T-helper 2 cell treated with Interferon-gamma antibody and Interleukin-4, amounts not matched to agents 5 μg/mL and 100 μg/mL, for 36 hours (primary cell): Measurements from ENCODE around the gene GYPB.
"Not testable (repeated sequence)": the region's sequence is repeated elsewhere in the genome, so short reads cannot be mapped to it uniquely, and the experiment has no call there.

Experiments used
- DNase-seq: peaks from one replicate; pipeline ENCODE4 v3.0.0; 2021; ENCODE audit warnings: low spot score
- H3K27ac Mint-ChIP-seq: one replicate; pipeline ENCODE4 v1.8.0; 2021; ENCODE audit warnings: mild to moderate bottlenecking, mixed read lengths
- H3K27me3 Mint-ChIP-seq: one replicate; pipeline ENCODE4 v1.8.0; 2021; ENCODE audit warnings: low read depth, mixed read lengths
- H3K36me3 Mint-ChIP-seq: one replicate; pipeline ENCODE4 v1.8.0; 2021; ENCODE audit warnings: low read depth, mixed read lengths
- H3K4me1 Mint-ChIP-seq: one replicate; pipeline ENCODE4 v1.8.0; 2021; ENCODE audit warnings: low read depth, mixed read lengths
- H3K4me3 Mint-ChIP-seq: one replicate; pipeline ENCODE4 v1.8.0; 2022; ENCODE audit warnings: mild to moderate bottlenecking, moderate library complexity, mixed read lengths
- H3K9me3 Mint-ChIP-seq: one replicate; pipeline ENCODE4 v1.8.0; 2021; ENCODE audit warnings: mixed read lengths

The GYPB gene

DNA sequence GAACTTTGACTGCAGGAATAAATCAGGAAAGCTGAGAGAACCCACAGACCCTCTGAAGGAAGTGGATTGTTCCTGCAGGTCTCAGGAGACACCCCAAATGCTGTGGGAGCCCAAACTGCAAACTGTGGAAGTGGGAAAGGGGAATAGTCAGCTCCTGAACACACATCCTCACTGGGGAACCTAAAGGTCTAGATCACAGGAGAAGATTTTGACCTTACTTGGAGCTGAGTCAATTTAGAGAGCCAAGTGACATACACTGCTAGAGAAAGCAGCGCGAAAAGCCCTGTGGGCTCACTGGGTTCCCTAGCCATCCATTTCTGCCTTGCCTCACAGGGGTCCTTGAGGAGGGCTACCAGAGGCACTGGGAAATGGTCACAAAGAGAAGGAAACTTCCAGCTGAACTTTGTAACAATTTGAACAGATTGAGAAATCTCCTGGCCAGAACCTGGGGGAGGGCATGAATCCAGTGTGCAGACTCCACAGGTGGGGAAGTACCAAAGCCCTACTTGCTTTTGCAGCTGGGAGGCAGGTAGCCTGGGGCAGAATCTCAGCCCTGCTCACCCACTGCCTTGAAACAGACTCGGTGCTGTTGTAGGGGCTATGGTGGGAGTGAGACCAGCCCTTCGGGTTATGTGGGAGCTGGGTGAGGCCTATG lies 5.3 kb upstream of the GYPB start:
- not testable (repeated sequence) for H3K27ac Mint-ChIP-seq, H3K9me3 Mint-ChIP-seq, H3K4me1 Mint-ChIP-seq, DNase-seq, H3K4me3 Mint-ChIP-seq, H3K36me3 Mint-ChIP-seq, H3K27me3 Mint-ChIP-seq

DNA sequence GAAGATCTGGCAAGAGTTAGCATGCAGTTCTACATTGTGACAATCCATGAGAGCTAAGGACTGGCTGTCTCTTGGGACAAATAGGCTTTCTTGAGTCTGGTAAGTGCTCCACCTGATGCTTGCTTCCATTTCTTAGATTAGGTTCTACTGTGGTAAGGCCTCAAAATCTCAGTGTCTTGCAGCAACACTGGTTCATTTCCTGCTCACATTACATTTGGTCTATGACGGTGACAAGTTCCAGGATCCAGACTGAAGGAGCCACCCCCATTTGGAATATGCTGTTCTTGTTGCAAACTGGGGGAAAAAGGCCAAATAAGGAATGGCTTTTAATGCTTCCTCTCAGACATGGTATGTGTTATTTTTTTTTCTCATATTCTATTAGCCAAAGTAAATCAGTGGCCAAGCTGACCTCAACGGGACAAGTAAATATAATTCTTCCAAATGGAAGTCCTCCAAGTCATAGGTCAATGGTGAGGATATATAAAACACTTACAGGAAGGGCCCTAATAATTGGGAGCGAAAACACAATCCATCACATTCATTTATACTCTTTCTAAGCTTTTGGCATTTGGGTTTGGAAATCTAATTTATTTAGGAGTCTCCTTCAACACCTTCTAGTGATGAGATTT lies 3.7 kb upstream of the GYPB start:
- H3K9me3 Mint-ChIP-seq, H3K27me3 Mint-ChIP-seq, H3K4me3 Mint-ChIP-seq, H3K36me3 Mint-ChIP-seq, H3K27ac Mint-ChIP-seq, DNase-seq, H3K4me1 Mint-ChIP-seq: not testable (repeated sequence)

DNA sequence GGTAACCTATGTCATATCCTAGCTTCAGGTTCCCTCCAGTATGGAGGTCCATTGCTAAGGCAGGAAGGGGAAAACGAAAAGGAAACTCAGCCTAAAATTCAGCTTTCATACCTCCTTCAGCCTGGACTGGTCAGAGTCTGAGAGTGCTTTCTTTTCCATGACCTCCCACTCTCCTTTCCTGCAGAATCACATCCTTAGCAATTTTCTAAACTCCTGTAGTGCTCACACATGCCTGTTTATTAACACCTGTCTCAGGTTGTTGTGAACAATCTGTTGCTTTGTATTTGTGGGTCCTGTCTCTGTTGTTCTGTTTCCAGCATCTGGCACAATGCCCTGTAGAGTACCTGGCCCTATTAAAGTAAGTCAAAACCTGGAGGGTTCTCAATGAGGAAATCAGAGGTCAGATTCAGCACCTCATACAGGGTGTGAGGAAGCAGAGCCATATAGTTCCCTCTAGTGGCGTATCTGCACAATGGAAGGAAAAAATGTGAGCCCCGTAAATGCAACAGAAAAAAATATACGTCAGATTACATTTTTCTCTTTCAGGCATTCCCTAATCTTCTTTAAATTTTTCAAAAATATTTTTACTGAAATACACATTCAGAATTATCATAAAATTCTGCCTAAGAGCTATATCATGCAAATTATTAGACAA lies 2.3 kb upstream of the GYPB start:
- not testable (repeated sequence) for H3K27ac Mint-ChIP-seq, H3K4me1 Mint-ChIP-seq, H3K4me3 Mint-ChIP-seq, DNase-seq, H3K36me3 Mint-ChIP-seq, H3K27me3 Mint-ChIP-seq, H3K9me3 Mint-ChIP-seq

DNA sequence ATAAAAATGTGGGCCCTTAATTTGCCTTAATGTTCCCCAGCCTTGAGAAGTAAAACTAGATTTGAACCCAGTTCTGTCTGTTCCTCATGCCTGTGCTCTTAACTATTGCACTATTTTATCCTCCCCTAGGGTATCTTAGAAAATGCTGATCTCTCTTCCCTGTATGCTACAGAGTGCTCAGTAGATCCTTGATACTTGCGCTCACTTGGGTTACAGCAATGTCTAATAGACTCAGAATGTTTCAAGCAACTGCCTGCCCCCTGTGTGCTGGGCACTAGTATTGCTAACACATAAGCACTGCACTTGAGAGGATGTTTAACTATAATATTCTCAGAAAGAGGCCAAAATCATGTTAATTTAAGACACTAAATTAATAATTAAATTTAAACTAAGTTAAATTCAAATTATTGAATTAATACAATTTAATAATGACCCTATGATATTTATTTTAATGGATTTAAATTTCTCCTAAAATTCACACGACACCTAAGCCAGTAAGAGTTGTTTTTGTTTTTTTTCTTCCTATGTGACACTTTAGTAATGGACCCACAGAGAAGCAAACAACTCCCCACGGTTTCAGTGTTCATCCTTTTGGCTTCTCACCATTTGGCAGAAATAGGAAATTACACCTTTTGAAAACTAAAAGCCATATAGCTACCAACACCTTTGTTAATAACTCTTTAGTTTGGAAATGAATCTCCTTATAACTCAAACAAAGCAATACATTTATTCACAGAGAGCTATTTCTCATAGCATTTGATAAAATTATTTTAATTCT lies 768 bp downstream of the GYPB start:
- H3K36me3 Mint-ChIP-seq, DNase-seq, H3K9me3 Mint-ChIP-seq, H3K4me3 Mint-ChIP-seq, H3K27me3 Mint-ChIP-seq, H3K27ac Mint-ChIP-seq, H3K4me1 Mint-ChIP-seq: not testable (repeated sequence)

DNA sequence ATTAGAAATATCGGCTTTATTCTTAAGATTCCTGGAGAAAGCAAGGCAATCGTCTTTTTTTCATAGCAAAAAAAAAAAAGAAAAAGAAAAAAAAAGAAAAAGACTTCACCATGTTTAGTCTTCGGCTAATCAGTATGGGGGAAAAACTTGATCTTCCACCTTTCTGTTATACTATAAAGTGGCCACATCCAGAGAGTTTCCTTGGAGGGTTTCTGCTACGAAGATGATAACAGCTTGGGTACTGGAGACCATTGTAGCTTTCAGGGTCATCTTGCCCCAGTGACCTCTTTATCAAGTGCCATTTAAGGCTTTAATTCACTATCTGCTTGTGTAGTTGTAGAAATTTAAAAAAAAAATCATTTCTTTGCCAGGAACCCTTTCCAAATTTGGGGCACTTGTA lies 1.9 kb downstream of the GYPB start:
- H3K36me3 Mint-ChIP-seq, H3K4me3 Mint-ChIP-seq, H3K4me1 Mint-ChIP-seq, H3K9me3 Mint-ChIP-seq, H3K27ac Mint-ChIP-seq, H3K27me3 Mint-ChIP-seq, DNase-seq: not testable (repeated sequence)

DNA sequence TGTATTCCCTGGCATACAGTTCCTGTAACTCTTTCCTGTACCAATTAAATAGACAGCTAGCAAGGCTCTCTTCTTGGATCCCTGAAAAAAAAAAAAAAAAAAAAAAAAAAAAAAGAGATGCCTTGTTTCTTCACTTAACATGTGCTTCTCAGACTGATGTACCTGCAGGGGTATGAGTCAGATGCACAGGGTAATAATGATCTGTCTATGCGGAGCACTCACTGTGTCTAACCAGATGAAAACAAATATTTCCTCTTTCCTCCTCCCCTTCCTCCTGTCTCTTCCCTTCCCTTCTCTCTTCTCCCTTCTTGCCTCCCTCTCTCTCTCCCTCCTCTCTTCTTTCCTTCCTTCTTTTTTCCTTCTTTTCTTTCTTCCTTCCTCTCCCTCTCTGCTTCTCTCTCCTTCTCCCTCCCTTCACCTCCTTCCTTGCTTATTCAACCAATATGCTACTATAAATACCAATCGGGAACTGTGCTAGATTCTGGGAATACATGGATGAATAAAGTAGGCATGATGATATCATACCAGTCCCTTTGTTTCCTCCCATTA lies 3.0 kb downstream of the GYPB start:
- not testable (repeated sequence) for H3K9me3 Mint-ChIP-seq, H3K36me3 Mint-ChIP-seq, H3K27me3 Mint-ChIP-seq, DNase-seq, H3K27ac Mint-ChIP-seq, H3K4me1 Mint-ChIP-seq, H3K4me3 Mint-ChIP-seq

DNA sequence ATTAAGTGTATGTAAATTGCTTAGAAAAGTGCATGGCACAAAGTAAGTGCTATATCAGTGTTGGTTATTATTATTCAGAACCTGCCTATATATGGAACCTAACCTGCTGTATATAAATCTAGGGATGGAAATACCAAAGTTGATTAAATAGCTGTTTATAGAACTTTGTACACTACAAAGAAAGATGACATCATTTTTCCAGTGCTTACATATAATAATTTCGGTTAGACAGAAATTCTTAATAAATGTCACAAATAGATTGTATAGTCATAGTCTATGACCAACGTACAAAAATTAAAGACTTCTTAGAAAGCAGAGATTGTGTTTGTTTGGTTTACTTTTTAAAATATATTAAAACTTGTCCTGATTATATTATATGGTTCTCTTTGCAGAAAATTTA lies 4.4 kb downstream of the GYPB start:
- H3K36me3 Mint-ChIP-seq = no peaks in the 10 kb centered on the region
- no peaks in the 10 kb centered on the region for H3K27me3 Mint-ChIP-seq
- no peaks in the 10 kb centered on the region for H3K4me1 Mint-ChIP-seq
- no peak for DNase-seq
- H3K9me3 Mint-ChIP-seq = no peaks in the 10 kb centered on the region
- no peak overlapping the region for H3K27ac Mint-ChIP-seq
- no peak overlapping the region for H3K4me3 Mint-ChIP-seq

DNA sequence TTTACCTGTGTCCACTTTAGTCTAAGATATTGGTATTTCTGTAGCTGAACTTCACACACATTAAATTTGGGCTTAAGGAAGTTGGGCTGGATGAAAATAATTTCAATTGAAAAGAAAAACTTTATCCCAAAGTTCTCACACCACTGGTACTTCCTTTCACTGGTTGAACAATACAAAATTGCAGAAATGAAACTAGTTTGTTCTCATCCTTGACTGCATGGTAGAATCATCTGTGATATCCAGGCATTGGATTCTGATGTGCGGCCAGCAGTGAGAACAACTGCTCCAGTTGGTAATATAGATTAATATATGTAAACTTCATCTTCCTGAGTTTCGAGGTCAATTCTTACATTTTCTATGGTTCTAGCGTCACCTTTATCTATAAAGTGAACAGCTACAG lies 10.6 kb downstream of the GYPB start:
- H3K4me3 Mint-ChIP-seq, H3K27ac Mint-ChIP-seq, H3K27me3 Mint-ChIP-seq, H3K4me1 Mint-ChIP-seq, DNase-seq, H3K36me3 Mint-ChIP-seq, H3K9me3 Mint-ChIP-seq: not testable (repeated sequence)

DNA sequence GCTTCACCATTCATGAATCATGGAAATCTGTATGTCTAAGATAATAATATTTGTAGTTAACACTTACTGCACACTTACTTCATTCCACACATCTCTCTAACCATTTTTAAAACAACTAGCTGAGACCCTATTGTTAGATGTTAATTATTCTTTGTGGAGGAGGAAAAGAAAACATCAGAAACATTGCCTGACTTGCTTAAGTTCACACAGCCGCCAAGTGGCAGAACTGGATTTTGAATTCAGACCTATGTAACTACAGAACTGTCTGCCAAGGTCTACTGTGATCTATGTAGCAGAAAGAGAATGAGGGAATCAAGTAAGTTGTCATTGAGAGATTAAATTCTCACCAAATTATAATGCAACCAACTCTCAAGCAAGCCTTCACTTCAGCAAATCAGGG lies 11.2 kb downstream of the GYPB start:
- not testable (repeated sequence) for H3K4me1 Mint-ChIP-seq, H3K4me3 Mint-ChIP-seq, H3K36me3 Mint-ChIP-seq, H3K27ac Mint-ChIP-seq, H3K27me3 Mint-ChIP-seq, DNase-seq, H3K9me3 Mint-ChIP-seq

DNA sequence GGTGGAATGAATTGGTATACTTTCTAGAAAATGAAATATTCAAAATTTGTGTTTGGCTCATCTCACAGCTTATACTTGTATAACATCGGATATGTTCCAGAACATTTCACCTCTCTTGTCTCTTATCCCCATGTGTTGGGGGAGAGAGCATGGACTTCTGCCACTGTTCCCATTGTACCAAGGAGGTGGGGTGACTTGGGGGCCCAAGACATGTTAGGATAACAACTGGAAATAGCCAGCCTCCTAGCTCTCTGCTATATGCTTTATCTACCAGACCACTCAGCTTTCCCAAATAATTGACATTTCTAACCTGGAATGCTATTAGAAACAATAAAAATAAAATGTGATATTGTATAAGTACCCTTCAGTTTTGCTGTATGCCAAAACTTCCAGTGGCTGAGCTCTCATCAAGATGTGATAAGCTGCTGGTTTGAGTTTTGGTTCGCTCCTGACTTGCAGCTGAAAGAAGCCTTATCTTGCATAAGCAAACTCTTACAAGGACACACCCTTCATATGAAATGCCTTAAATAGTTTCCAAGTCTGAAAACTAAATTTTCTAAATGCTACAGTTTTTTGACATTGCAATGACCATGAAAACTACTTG lies 12.9 kb downstream of the GYPB start:
- H3K4me3 Mint-ChIP-seq, DNase-seq, H3K4me1 Mint-ChIP-seq, H3K27ac Mint-ChIP-seq, H3K36me3 Mint-ChIP-seq, H3K9me3 Mint-ChIP-seq, H3K27me3 Mint-ChIP-seq: not testable (repeated sequence)

DNA sequence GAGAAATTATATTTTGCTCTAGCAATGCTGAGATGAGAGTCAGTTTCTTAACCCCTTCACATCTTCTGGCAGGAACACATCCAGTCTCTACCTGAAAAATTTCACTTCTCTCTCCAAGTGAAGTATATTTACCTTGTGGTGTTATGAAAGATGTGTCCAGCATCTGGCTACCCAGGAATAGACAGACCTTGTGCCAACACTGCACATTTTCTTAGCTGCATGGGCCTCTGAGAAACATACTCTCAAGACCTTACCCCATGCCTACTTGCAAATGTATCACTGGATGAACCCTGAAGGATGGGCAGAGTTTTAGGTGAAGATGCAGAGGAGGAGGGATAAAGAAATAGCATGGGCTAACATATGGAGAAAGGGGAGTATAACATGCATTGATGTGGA lies 13.6 kb downstream of the GYPB start:
- not testable (repeated sequence) for H3K4me1 Mint-ChIP-seq, H3K27ac Mint-ChIP-seq, DNase-seq, H3K4me3 Mint-ChIP-seq, H3K36me3 Mint-ChIP-seq, H3K27me3 Mint-ChIP-seq, H3K9me3 Mint-ChIP-seq

DNA sequence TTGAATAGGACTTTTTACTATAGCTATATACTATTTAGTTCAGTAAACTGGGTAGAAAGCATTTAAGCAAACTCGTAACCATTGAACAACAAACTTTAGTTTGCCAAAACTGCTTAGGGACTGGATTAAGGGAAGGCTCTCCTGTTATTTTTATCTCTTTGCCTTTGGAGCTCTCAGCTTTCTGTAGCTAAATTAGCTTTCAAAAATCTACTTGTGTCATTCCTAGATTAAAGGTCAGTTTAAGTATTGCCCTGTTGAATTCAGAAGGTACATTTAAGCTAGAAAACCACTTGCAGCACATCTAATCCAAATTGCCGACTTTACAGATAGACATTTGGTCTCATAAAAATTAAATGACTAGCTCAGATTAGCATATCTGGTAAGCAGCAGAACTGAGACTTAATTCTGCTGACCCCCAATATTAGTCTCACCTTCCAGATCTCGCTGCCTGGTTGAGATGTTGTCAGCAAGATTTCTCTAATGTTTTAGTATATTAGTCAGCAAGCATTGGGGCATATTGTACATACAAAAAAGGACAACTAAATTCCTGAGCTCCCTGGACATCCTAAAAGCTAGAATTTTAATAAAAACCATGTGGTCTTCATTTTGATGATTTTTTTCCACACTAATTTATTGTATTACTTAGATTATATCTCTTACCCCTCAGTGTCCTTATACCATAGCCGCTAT lies 14.2 kb downstream of the GYPB start:
- not testable (repeated sequence) for H3K27me3 Mint-ChIP-seq, H3K27ac Mint-ChIP-seq, DNase-seq, H3K4me3 Mint-ChIP-seq, H3K36me3 Mint-ChIP-seq, H3K4me1 Mint-ChIP-seq, H3K9me3 Mint-ChIP-seq

DNA sequence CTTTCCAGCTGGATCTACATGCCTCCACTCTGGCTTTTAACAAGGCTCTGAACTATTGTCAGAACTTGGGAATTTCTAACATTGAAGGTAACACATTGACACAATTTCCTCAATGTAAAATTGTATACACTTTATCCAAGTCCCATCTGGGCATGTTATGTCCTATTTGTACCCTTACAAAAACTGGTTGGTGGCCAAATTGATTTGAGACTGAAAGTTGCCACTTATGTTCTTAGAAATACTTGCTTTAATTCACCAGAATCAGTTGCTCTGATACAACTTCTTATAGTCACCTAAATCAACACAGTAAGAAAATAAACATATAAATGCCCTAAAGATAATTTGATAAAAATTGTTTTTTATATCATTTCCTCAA lies 15.3 kb downstream of the GYPB start:
- not testable (repeated sequence) for H3K27me3 Mint-ChIP-seq, H3K36me3 Mint-ChIP-seq, H3K4me1 Mint-ChIP-seq, DNase-seq, H3K27ac Mint-ChIP-seq, H3K9me3 Mint-ChIP-seq, H3K4me3 Mint-ChIP-seq
